Stimulated activated CD4-positive, alpha-beta T cell treated with anti-CD3 and anti-CD28 coated beads, Interleukin-12 subunit alpha, Interleukin-12 subunit beta, amount 100 ng/mL, for 4 hours (primary cell): ENCODE results near the gene PLLP.
"Not testable (repeated sequence)": the region's sequence is repeated elsewhere in the genome, so short reads cannot be mapped to it uniquely, and the experiment has no call there.

Source experiments
- DNase-seq: peaks from one replicate; pipeline ENCODE4 v3.0.0-alpha.2; 2020

The PLLP gene

DNA sequence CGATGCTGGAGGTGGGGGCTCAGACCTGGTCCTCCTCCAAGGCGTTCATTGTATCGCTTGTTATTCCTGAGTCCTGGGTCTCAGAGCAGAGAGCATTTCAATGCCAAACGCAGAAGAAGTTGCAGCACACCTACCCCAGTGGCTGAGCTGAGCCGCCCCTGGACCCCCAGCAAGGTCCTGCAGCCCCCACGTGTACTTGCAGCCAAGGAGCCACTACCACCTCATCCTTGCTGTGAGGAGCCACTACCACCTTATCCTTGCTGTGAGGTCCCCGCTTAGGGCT, 13.5 kb downstream of the PLLP start:
- no peak for DNase-seq

DNA sequence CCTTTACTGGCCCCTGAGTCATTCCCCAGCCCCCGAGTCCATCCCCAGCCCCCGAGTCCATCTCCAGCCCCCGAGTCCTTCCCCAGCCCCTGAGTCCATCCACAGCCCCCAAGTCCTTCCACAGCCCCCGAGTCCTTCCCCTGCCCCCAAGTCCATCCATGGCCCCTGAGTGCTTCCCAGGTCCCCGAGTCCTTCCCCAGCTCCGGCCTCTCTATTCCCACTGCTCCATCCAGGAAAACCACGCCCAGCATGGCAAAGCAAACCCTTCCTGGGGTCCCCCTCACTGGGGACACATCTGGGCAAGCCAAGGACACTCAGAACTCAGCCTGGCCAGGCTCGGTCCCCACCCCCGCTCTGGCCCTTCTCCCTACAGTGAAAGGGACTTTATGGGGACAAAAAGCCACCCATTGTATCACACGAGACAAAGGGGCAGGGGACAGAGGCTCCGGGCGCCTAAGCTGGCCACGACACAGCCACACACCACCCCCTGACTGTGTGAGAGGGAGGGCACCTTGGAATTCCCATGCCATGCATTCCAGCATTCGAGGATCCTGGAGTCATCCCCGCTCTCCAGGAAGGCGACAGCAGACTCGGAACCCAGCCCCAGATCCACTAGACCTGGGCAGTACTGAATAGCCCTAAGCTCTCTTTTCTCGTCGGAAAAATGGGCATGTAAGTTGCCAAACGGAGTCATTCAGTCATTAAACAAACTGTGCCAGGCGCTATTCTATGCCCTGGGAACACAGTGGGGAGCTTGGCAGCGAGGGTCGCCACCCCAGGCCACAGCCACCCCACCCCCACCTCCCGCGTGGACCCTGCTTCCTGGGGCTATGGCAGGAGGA, 14.0 kb downstream of the PLLP start:
- no peak for DNase-seq

DNA sequence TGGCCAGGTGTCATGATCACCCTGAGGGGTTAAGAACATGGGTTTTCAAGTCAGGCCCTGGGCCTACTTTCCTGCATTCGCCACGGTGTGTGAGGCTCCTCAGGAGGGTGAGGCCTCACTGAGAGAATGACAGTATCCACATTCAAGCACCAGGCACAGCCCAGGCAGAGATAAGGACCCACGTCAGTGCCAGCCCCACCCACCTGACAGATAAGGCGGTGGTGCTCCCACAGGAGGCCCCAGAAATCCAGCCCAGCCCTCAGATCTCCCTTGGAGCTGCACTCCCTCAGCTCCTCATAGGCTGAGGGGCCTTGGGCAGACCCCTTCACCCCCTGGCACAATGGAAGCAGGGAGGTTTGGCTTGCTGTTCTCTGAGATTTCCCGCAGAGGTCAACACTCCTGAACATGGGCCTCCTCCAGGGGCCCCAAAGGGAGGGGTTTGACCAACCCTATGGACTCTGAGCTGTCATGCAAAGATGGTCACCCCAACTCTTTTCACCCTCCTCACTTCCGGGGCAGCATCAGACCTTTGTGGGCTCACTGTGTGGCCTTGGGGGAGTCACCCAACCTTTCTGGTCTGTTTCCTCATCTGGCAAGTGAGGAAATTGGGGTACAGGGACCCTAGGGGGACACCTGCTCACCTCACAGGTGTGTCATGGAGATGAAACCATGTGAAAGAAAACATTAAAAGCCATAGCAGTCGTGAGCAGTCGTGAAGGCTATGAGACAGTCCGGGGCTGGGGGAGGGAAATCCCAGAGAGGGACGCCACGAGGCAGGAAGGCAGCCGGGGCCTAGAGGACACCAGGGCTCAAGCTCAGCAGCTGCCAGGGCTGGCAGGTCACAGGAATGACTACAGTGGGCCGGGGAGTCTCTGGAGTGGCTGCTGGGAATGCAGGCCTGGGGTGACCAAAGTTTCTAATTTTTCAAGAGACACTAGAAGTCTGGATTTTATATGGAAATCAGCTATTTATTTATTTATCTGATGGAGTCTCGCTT, 15.4 kb downstream of the PLLP start:
- no peak for DNase-seq

DNA sequence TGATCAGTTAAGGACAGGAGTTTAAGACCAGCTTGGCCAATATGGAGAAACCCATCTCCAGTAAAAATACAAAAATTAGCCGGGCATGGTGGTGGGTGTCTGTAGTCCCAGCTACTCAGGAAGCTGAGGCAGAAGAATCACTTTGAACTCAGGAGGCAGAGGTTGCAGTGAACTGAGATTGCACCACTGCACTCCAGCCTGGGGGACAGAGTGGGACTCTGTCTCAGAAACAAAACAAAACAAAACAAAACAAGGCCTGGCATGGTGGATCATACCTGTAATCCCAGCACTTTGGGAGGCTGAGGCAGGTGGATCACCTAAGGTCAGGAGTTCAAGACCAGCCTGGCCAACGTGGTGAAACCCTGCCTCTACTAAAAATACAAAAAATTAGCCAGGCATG, 17.1 kb downstream of the PLLP start:
- DNase-seq, result not testable (repeated sequence)

DNA sequence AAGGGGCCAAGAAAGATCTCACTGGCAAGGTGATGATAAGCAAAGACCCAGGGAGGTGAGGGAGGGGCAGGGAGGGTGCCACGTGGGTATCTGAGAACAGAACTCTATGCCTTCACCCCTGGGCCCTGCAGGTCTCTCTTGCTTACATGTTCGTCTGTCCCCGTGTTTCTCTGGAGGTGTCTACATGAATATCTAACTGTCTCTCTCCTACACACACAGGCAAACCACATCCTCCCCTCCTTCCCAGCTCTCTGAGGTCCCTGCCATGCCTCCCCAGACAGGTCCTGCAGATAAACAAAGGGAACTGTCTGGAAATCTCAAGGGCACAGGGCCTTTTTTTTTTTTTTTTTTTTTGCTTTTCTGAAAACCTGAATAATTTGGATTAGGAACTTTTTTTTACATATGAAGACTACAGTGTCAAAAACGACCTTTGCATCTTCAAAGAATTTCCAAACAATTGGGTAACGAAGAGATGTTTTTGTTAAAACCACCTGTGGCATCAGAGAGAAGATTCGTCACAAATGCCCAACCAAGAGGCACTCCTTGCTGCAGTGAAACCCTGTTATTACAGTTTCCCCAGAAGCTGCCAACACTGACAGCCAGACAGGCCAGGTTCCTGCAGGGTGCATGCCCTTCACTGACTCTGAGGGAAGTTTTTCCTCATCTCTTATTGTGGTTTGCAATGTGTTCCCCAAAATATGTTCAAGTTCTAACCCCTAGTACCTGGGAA, 17.8 kb downstream of the PLLP start:
- DNase-seq, result no peak

DNA sequence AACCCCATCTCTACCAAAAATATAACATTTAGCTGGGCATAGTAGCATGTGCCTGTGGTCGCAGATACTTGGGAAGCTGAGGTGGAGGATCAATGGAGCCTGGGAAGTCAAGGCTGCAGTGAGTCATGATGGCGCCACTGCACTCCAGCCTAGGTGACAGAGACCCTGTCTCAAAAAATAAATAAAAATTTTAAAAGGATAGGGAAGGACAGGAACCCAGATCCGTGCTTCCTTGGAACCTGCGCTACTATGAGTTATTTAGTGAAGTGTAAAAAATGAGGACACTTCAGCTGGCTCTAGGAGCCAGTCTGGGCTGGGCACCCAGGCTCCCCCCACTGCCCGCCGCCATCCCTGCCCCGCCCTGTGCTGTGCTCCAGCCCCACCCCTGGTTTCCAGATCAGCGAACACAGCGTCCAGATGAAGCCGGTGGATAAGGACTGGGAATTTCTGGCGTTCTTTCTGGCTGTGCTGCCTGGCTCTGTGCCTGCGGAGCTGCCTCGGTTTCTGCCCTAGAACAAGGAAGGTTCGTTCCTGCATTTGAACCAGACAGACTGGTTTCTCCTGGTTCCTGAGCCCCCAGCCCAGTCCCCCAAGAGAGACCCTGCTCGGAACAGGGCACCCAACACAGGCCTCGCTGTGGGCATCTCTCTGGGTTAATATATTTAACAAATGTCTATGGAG, 18.5 kb downstream of the PLLP start:
- no peak for DNase-seq

DNA sequence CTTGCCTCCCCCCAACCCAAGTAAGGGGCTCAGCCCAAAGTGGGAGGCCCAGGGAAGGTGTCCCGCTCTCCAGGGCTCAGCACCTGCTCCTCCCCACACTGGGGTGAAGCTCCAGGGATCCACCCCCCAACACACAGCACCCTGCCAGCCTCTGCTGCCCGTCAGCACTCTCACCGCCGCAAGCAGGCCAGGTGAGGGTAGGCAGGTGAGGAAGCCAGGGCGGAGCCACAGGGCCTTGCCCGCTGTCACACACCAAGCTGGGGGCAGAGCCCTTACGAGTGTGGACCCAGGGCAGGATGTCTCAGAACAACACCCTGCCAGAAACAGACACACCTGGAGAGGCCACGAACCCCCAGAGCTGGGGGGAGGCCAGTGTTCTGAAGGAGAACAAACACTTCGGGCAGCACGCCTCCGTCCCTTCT, 19.5 kb downstream of the PLLP start:
- DNase-seq, result no peak

DNA sequence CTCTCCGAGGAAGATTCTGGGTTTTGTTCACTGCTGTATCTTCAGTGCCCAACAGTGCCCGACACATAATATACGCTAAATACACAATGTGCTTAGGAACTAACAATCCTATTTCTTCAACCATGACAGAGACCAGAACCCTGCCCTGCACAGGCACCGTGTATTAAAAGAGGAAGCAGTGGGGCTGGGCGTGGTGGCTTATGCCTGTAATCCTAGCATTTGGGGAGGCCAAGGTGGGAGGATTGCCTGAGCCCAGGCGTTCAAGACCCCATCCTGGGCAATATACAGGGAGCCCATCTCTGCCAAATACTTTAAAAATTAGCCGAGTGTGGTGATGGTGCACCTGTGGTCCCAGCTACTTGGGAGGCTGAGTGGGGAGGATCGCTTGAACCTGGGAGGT, 20.1 kb downstream of the PLLP start:
- no peak for DNase-seq

DNA sequence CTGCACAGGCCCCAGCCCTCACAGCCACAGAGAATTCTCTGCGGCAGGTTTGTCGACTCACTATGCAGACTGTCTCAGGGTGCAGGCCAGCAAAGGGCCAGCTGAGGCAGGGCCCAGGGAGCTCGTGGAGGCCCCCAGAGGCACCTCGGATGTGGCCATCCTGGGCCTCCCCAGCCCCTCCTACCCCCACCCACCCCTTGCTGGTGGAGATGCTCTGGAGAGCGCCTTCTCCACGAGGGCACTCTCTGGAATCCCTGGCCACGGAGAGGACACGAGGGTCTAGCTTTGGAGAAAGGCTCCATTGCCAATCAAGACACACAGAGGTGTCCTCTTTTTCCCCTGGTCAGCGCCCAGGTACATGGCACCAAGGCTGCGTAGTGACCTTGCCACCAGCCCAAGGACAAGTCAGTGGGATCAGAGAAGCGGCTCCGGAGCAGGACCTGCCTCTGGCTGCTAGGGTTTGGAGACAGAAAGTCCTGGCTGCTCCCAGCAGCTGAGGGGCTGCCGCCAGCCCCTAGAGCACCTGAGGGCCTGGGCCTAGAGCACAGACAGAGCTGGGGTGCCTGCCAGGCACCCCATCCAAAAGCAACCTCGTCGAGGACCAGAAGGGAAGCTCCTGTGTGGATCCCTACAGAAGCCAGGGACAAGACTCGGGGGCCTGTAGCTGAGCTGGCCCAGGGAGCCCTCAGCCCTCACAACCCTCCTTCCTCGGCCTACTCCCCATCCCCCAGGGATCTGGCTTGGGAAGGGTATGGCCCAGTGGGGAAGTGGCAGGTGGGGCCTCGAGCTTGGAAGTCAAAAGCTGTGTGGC, 20.7 kb downstream of the PLLP start:
- DNase-seq, result no peak

DNA sequence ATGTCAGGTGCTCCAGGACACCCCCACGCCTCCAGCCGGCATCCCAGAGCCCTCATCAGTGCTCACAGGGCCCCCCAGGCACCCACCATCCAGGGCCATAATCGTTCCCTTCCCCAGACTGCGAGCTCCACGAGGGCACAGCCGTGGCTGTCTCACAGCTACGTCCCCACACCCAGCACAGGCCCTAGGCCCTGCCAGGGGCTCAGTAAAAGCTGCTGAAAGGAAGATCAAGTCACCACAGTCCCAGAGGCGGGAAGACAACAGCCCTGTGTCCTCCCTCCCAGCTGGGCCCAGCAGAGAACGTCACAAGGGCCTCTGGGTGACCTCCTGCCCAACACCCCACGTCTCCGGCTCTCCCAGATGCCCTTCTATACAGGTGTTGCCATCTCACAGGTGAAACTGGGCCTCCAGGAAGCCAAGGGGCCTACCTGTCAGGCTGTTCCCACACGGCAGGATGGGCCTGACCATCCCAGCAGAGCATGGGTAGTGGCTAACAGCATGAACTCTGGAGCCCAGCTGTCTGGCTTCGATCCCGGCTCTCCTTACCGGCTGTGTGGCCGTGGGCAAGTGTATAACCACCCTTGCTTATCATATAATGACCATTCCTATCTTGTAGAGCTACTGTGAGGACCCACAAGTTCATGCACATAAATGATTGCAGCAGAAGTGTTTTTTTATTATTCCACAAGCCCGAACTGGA, 21.5 kb downstream of the PLLP start:
- DNase-seq, result no peak

DNA sequence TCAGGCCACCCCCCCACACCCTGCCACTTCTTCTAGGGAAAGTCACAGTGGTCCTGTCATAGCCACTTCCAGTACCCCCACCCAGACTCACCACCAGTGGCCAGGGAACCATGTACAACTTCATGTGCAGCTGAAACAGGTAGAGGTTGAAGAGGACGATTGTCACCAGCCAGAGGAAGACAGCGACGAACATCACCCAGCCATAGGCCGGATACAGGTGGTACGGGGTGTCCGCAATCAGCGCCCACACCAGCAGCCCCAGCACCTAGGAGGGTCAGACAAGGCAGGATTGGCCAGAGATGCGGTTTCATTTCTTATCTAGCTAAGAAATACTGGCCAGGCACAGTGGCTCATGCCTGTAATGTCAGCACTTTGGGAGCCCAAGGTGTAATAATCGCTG, 22.7 kb downstream of the PLLP start:
- no peak for DNase-seq

DNA sequence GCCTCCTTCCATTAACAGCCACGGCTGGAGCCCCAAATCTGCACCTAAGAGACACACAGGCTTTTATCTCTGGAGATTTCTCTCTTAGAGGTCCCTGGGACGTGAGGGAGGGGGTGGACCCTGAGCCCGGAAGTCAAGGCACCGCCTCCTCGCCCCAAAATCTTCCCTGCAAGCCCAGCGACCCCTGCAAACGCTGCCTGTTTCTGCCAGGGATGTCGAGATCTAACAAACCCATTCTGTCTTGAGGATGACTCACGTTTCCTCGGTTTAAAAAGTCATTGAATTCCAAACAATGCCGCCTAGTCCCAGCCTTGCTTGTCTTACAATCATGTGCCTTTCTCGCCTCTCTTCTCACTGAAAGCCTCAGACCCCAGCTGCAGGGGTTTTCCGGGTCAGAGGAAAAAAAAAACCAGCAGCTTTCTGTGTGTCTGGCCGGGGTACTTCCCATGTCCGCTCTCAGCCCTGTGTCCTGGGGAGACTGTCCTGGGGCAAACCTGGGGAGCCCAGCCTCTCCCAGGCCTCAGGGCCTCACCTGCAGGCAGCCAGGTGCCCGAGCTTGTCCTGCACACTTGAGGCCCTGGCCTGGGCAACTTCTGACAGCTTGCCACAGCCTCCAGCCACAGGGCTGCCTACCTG, 24.1 kb downstream of the PLLP start:
- no peak for DNase-seq

DNA sequence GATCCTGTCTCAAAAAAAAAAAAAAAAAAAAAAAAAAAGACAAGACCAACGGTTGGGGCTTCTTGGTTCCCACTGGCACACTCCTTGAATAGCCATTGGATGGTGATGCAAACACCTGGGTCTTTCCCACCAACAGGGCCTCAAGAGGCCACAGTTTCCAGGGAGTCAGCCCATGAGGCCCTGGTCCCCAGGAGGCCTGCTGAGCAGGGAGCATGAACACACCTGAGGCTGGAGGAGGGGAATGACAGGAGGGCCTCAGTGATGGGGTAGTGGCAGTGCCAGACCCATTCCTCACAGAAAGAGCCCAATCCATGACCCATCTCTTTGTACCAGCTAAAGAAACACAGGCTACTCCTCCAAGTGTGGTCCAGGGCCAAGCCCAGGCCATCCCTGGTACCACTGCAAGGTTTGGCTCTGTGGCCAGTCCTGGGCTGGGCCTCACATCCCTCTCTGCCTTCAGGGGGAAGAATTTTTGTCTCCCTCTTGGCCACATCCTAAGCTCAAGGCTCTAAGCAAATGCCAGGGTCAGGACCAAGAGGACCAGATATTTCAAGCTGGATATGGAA, 25.5 kb downstream of the PLLP start:
- DNase-seq, result no peak

DNA sequence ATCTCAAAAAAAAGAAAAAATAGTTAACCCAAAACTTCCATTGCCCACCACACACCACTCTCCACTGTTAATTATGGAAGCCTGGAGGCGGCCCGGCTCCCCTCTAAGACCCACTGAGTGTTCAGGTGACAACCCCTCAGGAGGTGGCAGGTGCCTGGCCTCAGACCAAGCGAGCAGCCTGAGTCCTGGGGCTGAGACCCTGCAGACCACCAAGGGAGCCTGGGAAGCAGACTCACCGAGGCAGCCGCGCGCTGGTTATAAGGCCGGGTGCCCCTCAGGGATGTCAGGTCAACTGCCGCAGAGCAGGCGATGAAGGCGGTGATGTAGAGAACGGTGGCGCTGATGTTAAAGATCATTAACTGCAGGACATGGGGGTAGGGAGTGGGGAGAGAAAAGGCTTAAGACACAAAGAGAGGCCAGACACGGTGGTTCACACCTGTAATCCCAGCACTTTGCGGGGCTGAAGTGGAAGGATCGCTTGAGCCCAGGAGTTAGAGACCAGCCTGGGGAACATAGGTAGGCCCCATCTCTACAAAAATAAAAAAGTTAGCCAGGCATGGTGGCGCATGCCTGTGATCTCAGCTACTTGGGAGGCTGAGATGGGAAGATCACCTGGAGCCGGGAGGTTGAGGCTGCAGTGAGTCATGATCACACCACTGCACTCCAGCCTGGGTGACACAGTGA, 26.1 kb downstream of the PLLP start:
- no peak for DNase-seq

DNA sequence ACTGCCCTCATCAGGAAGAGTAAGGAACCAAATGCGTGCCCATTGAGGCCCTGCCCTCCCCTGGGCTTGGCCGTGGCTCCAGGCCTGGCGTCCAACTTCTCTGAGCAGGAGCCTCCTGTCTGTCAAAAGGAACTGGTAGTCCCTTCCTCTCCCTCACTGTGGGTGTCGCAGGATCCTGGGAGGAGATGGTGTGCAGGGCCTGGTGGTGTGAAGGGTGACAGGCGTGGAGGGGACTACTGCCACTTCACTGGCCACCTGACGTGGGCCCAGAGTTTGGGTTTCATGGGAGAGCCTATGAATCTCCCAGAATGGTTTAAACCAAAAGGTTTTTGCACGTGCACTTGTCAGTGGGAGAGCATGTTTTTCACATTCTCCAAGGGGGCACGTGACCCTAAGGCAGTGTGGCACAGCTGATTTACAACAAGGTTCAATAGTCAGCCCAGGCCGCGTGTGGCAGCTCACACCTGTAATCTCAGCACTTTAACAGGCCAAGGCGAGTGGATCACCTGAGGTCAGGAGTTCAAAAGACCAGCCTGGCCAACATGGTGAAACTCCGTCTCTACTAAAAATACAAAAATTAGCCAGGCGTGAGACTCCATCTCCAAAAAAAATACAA, 26.9 kb downstream of the PLLP start:
- DNase-seq, result no peak

DNA sequence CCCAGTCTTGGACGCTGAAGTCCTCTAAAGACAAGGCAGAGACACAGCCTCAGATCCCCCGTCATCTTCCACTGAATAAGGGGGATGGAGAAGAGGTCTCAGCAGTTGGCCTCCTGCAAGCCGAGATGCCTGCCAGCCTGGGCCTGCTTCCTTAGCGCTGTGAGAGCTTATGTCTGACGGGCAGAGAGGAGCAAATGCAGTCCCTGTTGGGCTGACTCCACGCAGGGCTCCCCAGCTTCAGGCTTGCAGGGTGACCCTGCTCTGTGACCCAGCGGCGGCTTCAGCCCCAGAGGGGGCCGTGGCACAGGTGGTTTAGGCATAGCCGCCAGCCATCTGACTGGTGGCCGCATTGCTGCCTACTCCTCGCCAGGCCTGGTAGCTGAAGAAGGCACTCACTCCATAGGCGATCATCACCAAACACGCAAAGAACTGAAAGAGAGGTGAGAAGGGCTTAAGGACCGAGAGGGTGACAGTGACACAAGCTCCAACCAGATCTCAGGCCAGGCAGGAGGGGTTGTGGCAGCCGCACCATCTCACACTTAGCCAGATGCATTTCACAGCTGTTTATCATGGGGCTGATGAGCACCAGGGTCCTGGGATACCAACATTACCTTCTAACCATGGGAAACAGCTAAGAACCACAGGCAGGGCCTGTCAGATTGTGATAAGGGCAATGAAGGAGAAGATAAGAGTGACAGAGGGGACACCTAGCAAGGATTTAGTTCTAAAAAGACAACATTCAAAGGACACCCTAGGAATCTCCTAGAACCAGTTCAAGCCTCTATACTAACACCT, 27.7 kb downstream of the PLLP start:
- DNase-seq, result no peak

DNA sequence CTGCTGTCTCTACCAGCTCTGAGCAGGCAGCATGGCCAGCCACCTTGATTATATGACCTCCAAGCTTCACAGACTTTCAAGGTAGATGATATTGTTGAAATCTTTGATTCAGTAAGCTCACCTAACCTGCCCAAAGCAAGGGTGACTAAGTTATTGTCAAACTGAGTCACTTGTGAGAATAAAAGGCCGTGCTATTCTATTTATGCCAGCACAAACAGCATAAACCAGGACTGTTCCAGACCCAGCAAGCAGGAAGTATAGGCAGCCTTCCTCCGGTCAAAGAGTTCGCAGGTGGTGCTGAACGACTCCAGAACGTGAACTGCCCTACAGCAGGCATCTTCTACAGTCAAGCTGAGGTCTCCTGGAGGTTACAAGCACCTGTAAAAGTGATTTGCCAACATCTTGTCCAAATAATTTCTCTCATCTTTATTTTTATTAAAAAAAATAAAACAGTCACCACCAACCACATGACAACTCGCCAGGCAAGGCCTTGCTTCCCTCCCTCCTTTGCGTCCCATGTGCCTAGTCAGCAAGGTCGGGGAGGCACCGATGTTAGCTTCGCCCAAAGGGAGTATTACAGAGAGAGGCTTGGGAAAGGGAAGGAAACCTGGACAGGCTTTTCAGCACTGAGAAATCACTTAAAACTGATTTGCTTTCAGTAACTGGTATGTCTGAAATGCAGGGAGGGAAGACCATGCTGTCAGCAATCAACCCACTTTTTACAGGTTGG, 28.6 kb downstream of the PLLP start:
- DNase-seq, result no peak

DNA sequence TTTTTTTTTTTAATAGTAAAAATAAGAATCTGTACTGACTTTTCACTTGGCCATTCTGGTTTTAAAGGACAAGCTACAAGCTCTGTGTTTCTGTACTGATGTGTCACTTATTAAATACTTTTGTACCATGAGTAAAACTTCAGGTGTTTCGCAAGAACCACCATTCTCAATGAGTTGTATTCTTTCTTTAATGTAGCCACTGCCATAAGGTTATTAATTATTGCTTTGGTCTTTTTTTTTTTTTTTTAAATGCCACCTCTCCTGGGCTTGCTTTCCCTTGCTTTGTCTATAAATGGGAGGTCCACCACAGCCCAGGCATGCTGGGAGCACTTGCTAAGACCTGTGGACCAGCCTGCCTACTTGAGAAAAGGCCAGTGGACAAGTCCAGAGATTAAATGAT, 31.0 kb downstream of the PLLP start:
- no peak for DNase-seq
